ENCODE measurements around the gene ABI3BP.

Gene ABI3BP

DNA sequence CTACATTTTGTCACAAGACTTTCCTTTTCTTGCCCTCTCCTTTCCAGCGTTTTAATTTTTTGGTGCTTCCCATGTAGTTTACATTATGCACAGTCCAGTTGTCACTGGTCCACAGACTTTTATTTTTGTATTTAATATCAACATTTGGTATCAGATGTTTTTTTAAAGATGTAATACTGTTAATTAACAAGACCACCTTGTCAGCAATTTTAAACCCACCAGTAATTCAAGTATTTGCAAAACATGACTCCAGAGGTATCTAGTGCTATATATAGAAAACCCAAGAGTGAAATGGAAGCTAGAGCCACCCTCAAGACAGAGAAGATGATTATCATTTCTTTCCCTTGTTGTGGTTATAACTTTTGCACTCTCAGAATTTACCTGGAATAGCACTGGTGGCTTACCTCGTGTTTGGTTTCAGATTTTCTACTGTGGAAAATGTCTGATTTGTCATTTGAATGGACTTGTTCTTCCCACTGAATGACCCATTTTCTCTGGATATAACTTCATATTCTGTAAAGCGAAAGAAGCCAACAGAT, 227.7 kb downstream of the ABI3BP start:
- DNase-seq = no peak

DNA sequence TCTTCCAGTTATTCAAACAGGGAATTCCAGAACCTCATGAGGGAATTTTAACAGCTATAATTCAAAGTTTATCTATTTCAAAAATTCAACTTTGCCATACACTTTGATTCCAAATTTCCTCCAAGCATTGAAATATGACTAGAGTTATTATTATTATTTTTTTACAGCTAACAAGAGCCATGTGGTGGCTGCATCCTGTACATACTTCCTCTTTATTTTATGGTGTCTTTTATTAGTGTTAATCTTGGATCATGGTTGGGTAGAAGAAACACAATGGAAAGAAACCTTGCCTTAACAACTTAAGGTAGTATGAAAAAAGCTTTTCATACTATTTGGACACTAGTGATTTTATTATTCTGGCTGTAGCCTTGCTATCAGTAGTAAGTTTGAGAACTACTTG, 231.3 kb downstream of the ABI3BP start:
- no peak for DNase-seq

GRCh38 chr3:100761211-100761942, 231.8 kb downstream of the ABI3BP start:
- no peak for DNase-seq

- DNase-seq = no peak
These were observed 232.8 kb downstream of the ABI3BP start for GRCh38 chr3:100760377-100760776.

GRCh38 chr3:100759950-100760349, 233.3 kb downstream of the ABI3BP start:
- DNase-seq = no peak

DNA sequence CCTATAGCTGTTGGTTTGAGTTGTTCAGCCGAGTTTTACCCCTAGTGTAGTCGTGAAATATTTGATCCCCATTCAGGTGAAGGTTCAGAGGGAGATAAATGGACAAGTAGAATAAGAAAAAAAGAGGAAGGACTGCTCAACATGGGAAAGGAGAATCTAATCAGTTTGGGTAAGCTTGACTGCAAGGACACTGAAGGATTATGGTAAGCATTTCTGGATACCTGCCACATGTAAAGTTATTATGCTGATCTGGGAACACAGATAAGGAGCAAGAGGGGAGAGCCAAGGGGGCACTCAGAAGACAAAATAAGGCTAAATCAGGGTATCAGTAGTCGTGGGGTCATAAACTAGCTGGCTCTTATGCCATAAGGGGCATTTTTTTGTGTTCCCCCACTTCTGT, 234.1 kb downstream of the ABI3BP start:
- DNase-seq = no peak

DNA sequence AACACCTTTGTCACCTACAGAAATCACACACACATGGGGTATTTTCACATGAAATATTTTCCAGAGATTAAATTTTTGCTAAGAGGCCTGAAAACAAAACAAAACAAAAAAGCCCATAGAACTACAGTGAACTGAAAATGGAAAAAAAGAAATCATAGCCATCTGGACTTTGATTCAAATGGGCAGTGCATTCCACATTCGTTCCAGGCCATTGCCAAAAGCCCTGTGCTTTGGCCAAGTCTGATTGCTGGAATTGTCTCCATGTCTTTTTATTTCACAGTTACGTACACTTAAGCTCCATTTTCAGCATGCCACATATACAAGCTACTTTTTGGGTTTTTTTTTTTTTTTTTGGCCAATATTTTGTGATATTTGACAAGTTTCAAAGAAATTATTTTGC, 236.8 kb downstream of the ABI3BP start:
- DNase-seq = no peak

- no peak for DNase-seq
These were observed 238.5 kb downstream of the ABI3BP start for GRCh38 chr3:100754563-100755334.

GRCh38 chr3:100753846-100754245, 239.4 kb downstream of the ABI3BP start:
- DNase-seq = no peak

- no peak for DNase-seq
These were observed 244.3 kb downstream of the ABI3BP start for GRCh38 chr3:100748967-100749366.

GRCh38 chr3:100748220-100748619, 245.0 kb downstream of the ABI3BP start:
- DNase-seq = no peak

DNA sequence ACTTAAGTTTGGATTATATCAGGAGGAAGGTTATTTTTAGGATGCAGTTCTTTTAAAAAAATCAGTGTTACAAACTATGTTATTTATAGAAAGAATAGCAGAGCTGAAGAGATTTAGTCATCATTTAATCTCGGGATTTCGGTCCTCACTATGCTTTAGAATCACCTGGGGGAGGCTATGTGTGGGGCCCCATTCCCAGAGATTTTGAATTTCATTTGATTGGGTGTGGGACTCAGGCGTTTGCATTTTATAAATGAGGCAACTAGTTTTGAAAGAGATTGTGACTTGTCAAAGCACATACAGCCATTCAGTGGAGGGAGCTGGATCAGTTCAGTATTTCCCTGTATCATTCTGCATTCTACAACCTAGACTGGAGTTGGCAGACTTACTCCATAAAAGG, 247.1 kb downstream of the ABI3BP start:
- no peak for DNase-seq

- DNase-seq = no peak
These were observed 247.6 kb downstream of the ABI3BP start for GRCh38 chr3:100745617-100746016.

DNA sequence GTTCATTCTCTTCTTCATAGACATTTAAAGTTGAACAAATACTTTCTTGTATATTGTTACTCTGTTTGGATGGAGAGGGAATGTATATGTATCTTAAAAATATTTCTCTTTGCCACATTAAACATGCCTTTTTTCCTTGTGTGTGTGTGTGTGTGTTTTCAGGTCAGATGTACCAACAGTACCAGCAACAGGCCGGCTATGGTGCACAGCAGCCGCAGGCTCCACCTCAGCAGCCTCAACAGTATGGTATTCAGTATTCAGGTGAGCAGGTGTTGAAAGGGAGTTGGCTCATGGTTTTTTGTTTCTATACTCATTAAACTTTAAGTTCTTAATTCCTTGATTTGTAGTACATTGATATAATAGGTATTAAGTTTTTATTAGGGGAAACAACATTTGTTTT, 248.6 kb downstream of the ABI3BP start:
- DNase-seq = no peak

DNA sequence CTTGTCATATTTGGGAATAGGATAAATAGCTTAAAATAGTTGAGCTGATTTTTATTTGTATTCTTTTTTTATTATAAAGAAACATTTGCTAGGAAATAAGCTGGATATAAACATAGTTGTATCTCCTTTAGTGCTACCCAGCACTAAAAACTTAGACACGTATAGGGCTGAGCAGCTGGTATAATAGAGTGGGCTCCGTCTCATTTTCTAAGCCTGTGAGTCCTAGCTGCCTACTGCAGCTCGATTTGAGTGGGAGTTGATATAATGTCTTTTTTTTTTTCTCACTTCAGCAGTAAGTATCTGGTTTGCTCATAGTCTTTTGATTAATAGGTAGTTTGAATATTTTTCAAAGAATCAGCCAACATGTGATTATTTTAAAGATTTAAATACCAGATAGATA, 249.7 kb downstream of the ABI3BP start:
- no peak for DNase-seq

DNA sequence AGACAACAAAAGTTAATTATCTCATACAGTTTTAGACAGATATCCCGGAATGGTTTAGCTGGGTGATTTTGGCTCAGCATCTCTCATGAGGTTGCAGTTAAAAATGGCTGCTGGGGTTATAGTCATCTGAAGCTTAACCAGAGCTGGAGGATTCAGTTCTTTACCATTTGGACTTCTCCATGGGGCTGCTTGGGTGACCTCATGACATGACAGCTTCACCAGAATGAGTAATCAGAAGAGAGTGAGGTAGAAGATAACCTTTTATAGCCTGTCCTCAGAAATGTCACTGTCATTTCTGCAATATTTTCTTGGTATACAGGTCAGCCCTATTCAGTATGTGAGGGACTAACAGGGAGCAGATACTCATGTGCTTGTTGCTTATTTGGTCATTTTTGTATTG, 253.0 kb downstream of the ABI3BP start:
- no peak for DNase-seq

DNA sequence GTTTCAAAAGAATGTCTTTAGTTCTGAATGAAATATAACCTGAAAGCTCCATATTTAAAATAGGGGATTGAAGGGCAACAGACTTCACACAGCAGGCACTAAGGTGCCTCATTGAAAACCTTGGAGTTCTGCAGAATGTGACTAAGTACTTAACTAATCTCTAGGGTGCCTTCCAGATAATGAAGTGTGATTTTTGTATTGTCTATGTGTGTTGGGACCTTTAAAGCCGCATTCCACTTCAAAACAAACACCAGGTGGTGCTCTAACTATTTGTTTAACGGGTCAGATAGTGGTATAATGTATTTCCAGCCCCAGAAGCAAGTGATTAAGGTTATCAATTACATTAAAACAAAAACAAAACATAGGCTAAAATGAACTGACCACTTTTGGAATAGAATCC, 255.9 kb downstream of the ABI3BP start:
- no peak for DNase-seq

GRCh38 chr3:100732435-100732834, 260.8 kb downstream of the ABI3BP start:
- DNase-seq = no peak

GRCh38 chr3:100730524-100730923, 262.7 kb downstream of the ABI3BP start:
- DNase-seq = no peak

DNA sequence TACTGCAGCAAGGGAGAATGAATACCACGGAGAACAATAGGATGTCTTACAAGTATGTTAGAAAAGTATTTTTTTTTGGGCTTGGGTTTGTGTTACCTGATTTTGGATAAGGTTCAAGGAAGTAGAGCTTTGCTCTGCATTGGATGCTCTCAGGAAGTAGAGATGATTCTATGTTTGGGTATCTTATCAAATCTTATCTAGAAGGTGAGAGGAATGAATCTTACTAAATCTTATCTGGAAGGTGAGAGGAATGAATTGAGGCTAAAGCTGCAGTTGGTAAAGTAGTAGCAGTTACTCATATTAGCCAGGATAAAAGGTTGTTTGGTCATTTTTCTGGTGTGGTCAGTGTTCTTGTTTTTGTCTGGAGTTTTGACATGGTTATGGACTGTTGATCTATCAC, 266.5 kb downstream of the ABI3BP start:
- DNase-seq = no peak

- DNase-seq = no peak
These were observed 267.2 kb downstream of the ABI3BP start for GRCh38 chr3:100725935-100726513.

DNA sequence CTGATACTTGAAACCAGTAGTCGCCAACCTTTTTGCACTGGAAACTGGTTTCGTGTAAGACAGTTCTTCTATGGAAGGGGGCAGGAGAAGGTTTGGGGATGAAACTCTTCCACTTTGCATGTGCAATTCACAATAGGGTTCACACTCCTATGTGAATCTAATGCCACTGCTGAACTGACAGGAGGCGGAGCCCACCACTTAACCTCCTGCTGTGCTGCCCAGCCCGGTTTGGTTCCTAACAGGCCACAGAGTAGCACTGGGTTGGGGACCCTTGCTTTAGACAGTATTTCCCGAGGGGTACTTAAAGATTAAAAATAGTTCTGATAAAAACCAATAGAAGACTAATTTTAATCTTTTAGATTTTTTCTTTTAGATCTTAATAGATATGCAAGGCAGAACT, 272.8 kb downstream of the ABI3BP start:
- DNase-seq = peak; percentile 30

GRCh38 chr3:100719136-100719535, 274.1 kb downstream of the ABI3BP start:
- peak; percentile 21 for DNase-seq

All from retina (tissue), 1 donor.